Activated CD4-positive, alpha-beta memory T cell treated with anti-CD3 and anti-CD28 coated beads for 36 hours (primary cell): ENCODE measurements around the gene UBE2M. TPM values are rescaled to one million over a fixed set of nuclear protein-coding genes. Genes with fewer than 3 reads are reported as not detected.

ENCODE experiments used
- CTCF ChIA-PET: fragments of 350-600 bp; sonication (Branson Sonifier 250); formaldehyde crosslinking; loops from one replicate; lab custom pipeline; 2021; ENCODE audit warnings: antibody characterized with exemption, inconsistent platforms; lab: Charles Lee
- POLR2A ChIA-PET: fragments of 350-600 bp; sonication (Branson Sonifier 250); formaldehyde crosslinking; loops from one replicate; lab custom pipeline; 2021; ENCODE audit warnings: antibody characterized with exemption; lab: Charles Lee
- DNase-seq: peaks from one replicate; pipeline ENCODE4 v3.0.0-alpha.2; 2020
- H3K27ac Mint-ChIP-seq: one replicate; pipeline ENCODE4 v1.8.0; 2021; ENCODE audit warnings: mixed read lengths
- H3K27me3 Mint-ChIP-seq: one replicate; pipeline ENCODE4 v1.8.0; 2021; ENCODE audit warnings: mixed read lengths
- H3K36me3 Mint-ChIP-seq: one replicate; pipeline ENCODE4 v1.8.0; 2021; ENCODE audit warnings: mixed read lengths
- H3K4me1 Mint-ChIP-seq: one replicate; pipeline ENCODE4 v1.8.0; 2021; ENCODE audit warnings: low read depth, mixed read lengths
- H3K4me3 Mint-ChIP-seq: one replicate; pipeline ENCODE4 v1.8.0; 2021; ENCODE audit warnings: mild to moderate bottlenecking, mixed read lengths
- H3K9me3 Mint-ChIP-seq: one replicate; pipeline ENCODE4 v1.8.0; 2021; ENCODE audit warnings: mixed read lengths
- intact Hi-C: fragments of 100-400 bp; cut with micrococcal nuclease; formaldehyde crosslinking; loops from one replicate; pipeline ENCODE4 v1.15.1; 2023
- total RNA-seq, 2 experiments: library from RNA; stranded (reverse); gene quantifications; one replicate each; pipeline ENCODE4 v1.2.3, GENCODE V29; 2021

UBE2M gene
- total RNA-seq, 2 experiments from 2014 or later, result 107 to 111 TPM

GRCh38 chr19:58569943-58570670 lies 11.7 kb upstream of the UBE2M start:
- DNase-seq, result no peak
- Mint-ChIP-seq H3K27ac (no peak overlapping the region), H3K4me1 (peaks cover 23% of the 10 kb centered on the region), H3K9me3 (no peaks in the 10 kb centered on the region), H3K4me3 (no peak overlapping the region), H3K27me3 (no peaks in the 10 kb centered on the region), H3K36me3 (peaks cover 7% of the 10 kb centered on the region)
- intact Hi-C loops, result no loop called here
- POLR2A ChIA-PET, result no interaction called here
- CTCF ChIA-PET, result no interaction called here

- Mint-ChIP-seq H3K4me3 (no peak overlapping the region), H3K4me1 (peaks cover 20% of the 10 kb centered on the region), H3K36me3 (peaks cover 7% of the 10 kb centered on the region), H3K9me3 (no peaks in the 10 kb centered on the region), H3K27ac (no peak overlapping the region), H3K27me3 (no peaks in the 10 kb centered on the region)
- CTCF ChIA-PET, result no interaction called here
- POLR2A ChIA-PET, result no interaction called here
- intact Hi-C loops, result no loop called here
- DNase-seq, result no peak
Measured at GRCh38 chr19:58569191-58569942, 11.0 kb upstream of the UBE2M start.

- no peaks in the 10 kb centered on the region for H3K9me3 Mint-ChIP-seq
- no peak overlapping the region for H3K4me3 Mint-ChIP-seq
- POLR2A ChIA-PET, result interaction anchor here (1.2 kb wide), 1 partner anchor 10 kb away, joined by 5 read pairs; the partner anchor contains the start of gene UBE2M
- intact Hi-C loops, result no loop called here
- peaks cover 7% of the 10 kb centered on the region for H3K36me3 Mint-ChIP-seq
- no peak for DNase-seq
- peak overlapping the region; percentile 64 for H3K27ac Mint-ChIP-seq
- CTCF ChIA-PET, result no interaction called here
- no peaks in the 10 kb centered on the region for H3K27me3 Mint-ChIP-seq
- H3K4me1 Mint-ChIP-seq, result peaks cover 18% of the 10 kb centered on the region
Measured at GRCh38 chr19:58568453-58569130, 10.2 kb upstream of the UBE2M start.

GRCh38 chr19:58566989-58567388 lies 8.6 kb upstream of the UBE2M start:
- Mint-ChIP-seq H3K4me3 (no peak overlapping the region), H3K4me1 (peaks cover 21% of the 10 kb centered on the region), H3K27ac (no peak overlapping the region), H3K36me3 (peaks cover 8% of the 10 kb centered on the region), H3K27me3 (no peaks in the 10 kb centered on the region), H3K9me3 (no peaks in the 10 kb centered on the region)
- ChIA-PET CTCF (no interaction called here), POLR2A (no interaction called here)
- no peak for DNase-seq
- intact Hi-C loops, result no loop called here

GRCh38 chr19:58563823-58564222 lies 5.4 kb upstream of the UBE2M start:
- H3K36me3 Mint-ChIP-seq, result peaks cover 11% of the 10 kb centered on the region
- H3K4me1 Mint-ChIP-seq, result peaks cover 33% of the 10 kb centered on the region
- no peaks in the 10 kb centered on the region for H3K9me3 Mint-ChIP-seq
- H3K27ac Mint-ChIP-seq, result peak overlapping the region; percentile 47
- POLR2A ChIA-PET, result interaction anchor here (1.0 kb wide), 1 partner anchor 9 kb away, joined by 4 read pairs; the partner anchor contains the start of gene CHMP2A
- no peaks in the 10 kb centered on the region for H3K27me3 Mint-ChIP-seq
- peak overlapping the region; percentile 81 for H3K4me3 Mint-ChIP-seq
- intact Hi-C loops, result no loop called here
- DNase-seq, result no peak
- CTCF ChIA-PET, result interaction anchor here (2.3 to 8.6 kb wide), 2 partner anchors 44 to 50 kb away, joined by 13 to 39 read pairs; partner anchors contain the start of gene ZBTB45

GRCh38 chr19:58563034-58563573 lies 4.7 kb upstream of the UBE2M start:
- H3K27me3 Mint-ChIP-seq, result no peaks in the 10 kb centered on the region
- H3K36me3 Mint-ChIP-seq, result peaks cover 10% of the 10 kb centered on the region
- H3K27ac Mint-ChIP-seq, result peak overlapping the region; percentile 64
- DNase-seq, result peak; percentile 49
- no peaks in the 10 kb centered on the region for H3K9me3 Mint-ChIP-seq
- peak overlapping the region; percentile 81 for H3K4me3 Mint-ChIP-seq
- CTCF ChIA-PET, result interaction anchor here (1.1 to 8.6 kb wide), 3 partner anchors 13 to 49 kb away, joined by 4 to 39 read pairs (median 13); partner anchors contain the start of gene ZBTB45
- H3K4me1 Mint-ChIP-seq, result peaks cover 32% of the 10 kb centered on the region
- intact Hi-C loops, result no loop called here
- POLR2A ChIA-PET, result interaction anchor here (1.2 to 2.5 kb wide), 5 partner anchors 9 to 43 kb away, joined by 3 to 11 read pairs (median 8); partner anchors contain the start of genes TRIM28 and ZBTB45

- intact Hi-C loops, result no loop called here
- peaks cover 16% of the 10 kb centered on the region for H3K36me3 Mint-ChIP-seq
- no peaks in the 10 kb centered on the region for H3K9me3 Mint-ChIP-seq
- ChIA-PET POLR2A (interaction anchor here (1.2 to 2.5 kb wide), 5 partner anchors 10 to 42 kb away, joined by 3 to 11 read pairs (median 8); partner anchors contain the start of genes TRIM28 and ZBTB45), CTCF (interaction anchor here (1.1 to 8.6 kb wide), 3 partner anchors 14 to 48 kb away, joined by 4 to 39 read pairs (median 13); partner anchors contain the start of gene ZBTB45)
- H3K4me3 Mint-ChIP-seq, result peak overlapping the region; percentile 81
- peak; percentile 62 for DNase-seq
- H3K27ac Mint-ChIP-seq, result peak overlapping the region; percentile 64
- H3K4me1 Mint-ChIP-seq, result peaks cover 30% of the 10 kb centered on the region
- H3K27me3 Mint-ChIP-seq, result no peaks in the 10 kb centered on the region
Measured at GRCh38 chr19:58562122-58563033, 4.0 kb upstream of the UBE2M start.

GRCh38 chr19:58561373-58562121 lies 3.1 kb upstream of the UBE2M start:
- peak overlapping the region; percentile 56 for H3K27ac Mint-ChIP-seq
- ChIA-PET POLR2A (interaction anchor here (1.2 to 2.5 kb wide), 3 partner anchors 11 to 18 kb away, joined by 6 to 11 read pairs (median 10); no protein-coding TSS in a partner anchor), CTCF (interaction anchor here (0.8 to 8.6 kb wide), 4 partner anchors 14 to 48 kb away, joined by 3 to 39 read pairs (median 8); partner anchors contain the start of gene ZBTB45)
- H3K9me3 Mint-ChIP-seq, result no peaks in the 10 kb centered on the region
- H3K4me3 Mint-ChIP-seq, result peak overlapping the region; percentile 81
- no peak for DNase-seq
- intact Hi-C loops, result no loop called here
- H3K4me1 Mint-ChIP-seq, result peaks cover 36% of the 10 kb centered on the region
- peaks cover 18% of the 10 kb centered on the region for H3K36me3 Mint-ChIP-seq
- H3K27me3 Mint-ChIP-seq, result no peaks in the 10 kb centered on the region

GRCh38 chr19:58560921-58561320 lies 2.5 kb upstream of the UBE2M start:
- DNase-seq, result no peak
- ChIA-PET POLR2A (interaction anchor here (1.2 to 2.5 kb wide), 2 partner anchors 14 to 18 kb away, joined by 6 to 10 read pairs; no protein-coding TSS in a partner anchor), CTCF (interaction anchor here (0.8 to 8.6 kb wide), 2 partner anchors 41 to 47 kb away, joined by 3 to 39 read pairs; partner anchors contain the start of gene ZBTB45)
- Mint-ChIP-seq H3K36me3 (peaks cover 22% of the 10 kb centered on the region), H3K4me3 (peak overlapping the region; percentile 99), H3K27me3 (no peaks in the 10 kb centered on the region), H3K27ac (peak overlapping the region; percentile 15), H3K4me1 (peaks cover 42% of the 10 kb centered on the region), H3K9me3 (no peaks in the 10 kb centered on the region)
- intact Hi-C loops, result no loop called here
